Neuronal stem cell (in vitro differentiated cells): ENCODE results near the gene KLK13.

Experiments
- DNase-seq: peaks from one replicate; pipeline ENCODE4 v3.0.0-alpha.2; 2013; ENCODE audit warnings: low spot score
- H2AFZ ChIP-seq: one replicate; pipeline ENCODE4 v1.6.1; 2013; ENCODE audit warnings: mild to moderate bottlenecking, low read length, inconsistent platforms
- H2AK5ac ChIP-seq: 2 replicates; pipeline ENCODE4 v1.6.1; 2013; ENCODE audit warnings: low read depth, mild to moderate bottlenecking, inconsistent platforms, low read length, moderate library complexity, mixed read lengths
- H2BK120ac ChIP-seq: 2 replicates; pipeline ENCODE4 v1.6.1; 2013; ENCODE audit warnings: low read depth, mild to moderate bottlenecking, inconsistent platforms, low read length, moderate library complexity, mixed read lengths
- H2BK12ac ChIP-seq: one replicate; pipeline ENCODE4 v1.6.1; 2013; ENCODE audit warnings: low read length, inconsistent platforms
- H2BK15ac ChIP-seq: 2 replicates; pipeline ENCODE4 v1.6.1; 2013; ENCODE audit warnings: mild to moderate bottlenecking, low read length, inconsistent platforms, mixed read lengths
- H2BK5ac ChIP-seq: one replicate; pipeline ENCODE4 v1.6.1; 2013; ENCODE audit warnings: inconsistent platforms, mild to moderate bottlenecking, low read length, moderate library complexity
- H3K14ac ChIP-seq: one replicate; pipeline ENCODE4 v1.6.1; 2013; ENCODE audit warnings: low read length, inconsistent platforms
- H3K18ac ChIP-seq: 2 replicates; pipeline ENCODE4 v1.6.1; 2013; ENCODE audit warnings: low read length, inconsistent platforms
- H3K23ac ChIP-seq: 2 replicates; pipeline ENCODE4 v1.6.1; 2013; ENCODE audit warnings: low read depth, mild to moderate bottlenecking, mixed read lengths, low read length, inconsistent platforms; ENCODE audit not compliant: poor library complexity
- H3K27ac ChIP-seq: replicated peaks from 3 replicates; pipeline ENCODE4 v1.5.1; 2013; ENCODE audit warnings: low read length, inconsistent platforms
- H3K27me3 ChIP-seq, 3 experiments: 2 replicates each; pipeline ENCODE4 v1.6.1; 2013; ENCODE audit warnings: low read length in 3 of 3, mild to moderate bottlenecking in 2 of 3, inconsistent platforms in 1 of 3, low read depth in 1 of 3, mixed read lengths in 1 of 3, moderate library complexity in 1 of 3; ENCODE audit not compliant: control insufficient read depth in 3 of 3, insufficient read depth in 3 of 3
- H3K36me3 ChIP-seq, 2 donors: replicated peaks in 1 of 2; 2 replicates each; pipeline ENCODE4 v1.6.1; 2013; ENCODE audit warnings: low read length in 2 of 2; ENCODE audit not compliant: control insufficient read depth in 2 of 2, insufficient read depth in 2 of 2
- H3K4ac ChIP-seq: 2 replicates; pipeline ENCODE4 v1.6.1; 2013; ENCODE audit warnings: inconsistent platforms, mild to moderate bottlenecking, low read length, moderate library complexity
- H3K4me1 ChIP-seq, 2 donors: 1 replicate in 1 of 2; 2 replicates in 1 of 2; pipeline ENCODE4 v1.6.1; 2013; ENCODE audit warnings: low read length in 2 of 2, low read depth in 1 of 2; ENCODE audit not compliant: control insufficient read depth in 2 of 2, insufficient read depth in 1 of 2
- H3K4me2 ChIP-seq: one replicate; pipeline ENCODE4 v1.6.1; 2013; ENCODE audit warnings: mild to moderate bottlenecking, low read length, inconsistent platforms; ENCODE audit not compliant: insufficient read depth, poor library complexity, severe bottlenecking
- H3K4me3 ChIP-seq, 2 donors: 2 replicates each; pipeline ENCODE4 v1.5.1; 2013; ENCODE audit warnings: low read length in 2 of 2, mild to moderate bottlenecking in 2 of 2, inconsistent platforms in 1 of 2, moderate library complexity in 1 of 2
- H3K79me1 ChIP-seq: one replicate; pipeline ENCODE4 v1.6.1; 2013; ENCODE audit warnings: low read depth, mild to moderate bottlenecking, inconsistent platforms, low read length, moderate library complexity
- H3K9ac ChIP-seq: one replicate; pipeline ENCODE4 v1.6.1; 2013; ENCODE audit warnings: mild to moderate bottlenecking, low read depth, low read length, inconsistent platforms; ENCODE audit not compliant: poor library complexity
- H3K9me3 ChIP-seq, 2 donors: replicated peaks in 1 of 2; 2 replicates each; pipeline versions ENCODE3 to v1.6.1; 2013; ENCODE audit warnings: low read length in 2 of 2, mild to moderate bottlenecking in 2 of 2, inconsistent platforms in 1 of 2, low read depth in 1 of 2, mixed read lengths in 1 of 2, moderate library complexity in 1 of 2; ENCODE audit not compliant: control insufficient read depth in 2 of 2, insufficient read depth in 1 of 2
- H4K8ac ChIP-seq: one replicate; pipeline ENCODE4 v1.6.1; 2013; ENCODE audit warnings: low read depth, mild to moderate bottlenecking, inconsistent platforms, low read length, moderate library complexity
- H4K91ac ChIP-seq: one replicate; pipeline ENCODE4 v1.6.1; 2013; ENCODE audit warnings: low read length, low read depth, mild to moderate bottlenecking, inconsistent platforms; ENCODE audit not compliant: poor library complexity
- WGBS, 2 donors: extraction: QIAGEN DNeasy Blood & Tissue Kit; methylation state at CpG; one replicate each; pipeline ENCODE4 v1.1.7; 2013; ENCODE audit warnings: missing lambda C conversion rate in 2 of 2, mixed read lengths in 1 of 2; ENCODE audit not compliant: insufficient read length in 2 of 2, insufficient replicate concordance in 1 of 2; ENCODE audit errors: extremely low coverage in 2 of 2; 5-methylcytosine and 5-hydroxymethylcytosine counted together

Gene KLK13

GRCh38 chr19:51091895-51092873, 27.3 kb upstream of the KLK13 start:
- Histone ChIP-seq H4K8ac (no peak overlapping the region), H3K4me1 (no peaks in the 10 kb centered on the region), H3K79me1 (no peaks in the 10 kb centered on the region), H2AFZ (no peak overlapping the region), H3K4me3 (no peak overlapping the region), H3K23ac (no peak overlapping the region), H3K9ac (no peak overlapping the region), H3K9me3 (no peaks in the 10 kb centered on the region), H2AK5ac (no peak overlapping the region), H3K14ac (no peak overlapping the region), H3K27me3 (peaks cover 0 to 3% (median 0%) of the 10 kb centered on the region in 3 experiments), H3K4ac (no peak overlapping the region), H3K18ac (no peak overlapping the region), H2BK15ac (no peak overlapping the region), H2BK12ac (no peak overlapping the region), H3K4me2 (no peak overlapping the region), H2BK5ac (no peak overlapping the region), H3K36me3 (no peaks in the 10 kb centered on the region), H2BK120ac (no peak overlapping the region), H3K27ac (no peak overlapping the region), H4K91ac (no peak overlapping the region)
- WGBS, 2 donors, result no CpG with 5 or more reads among the region's 16 CpGs
- no peak for DNase-seq

GRCh38 chr19:51091126-51091525, 26.2 kb upstream of the KLK13 start:
- Histone ChIP-seq H3K4me2 (no peak overlapping the region), H3K36me3 (no peaks in the 10 kb centered on the region), H3K4ac (no peak overlapping the region), H3K79me1 (no peaks in the 10 kb centered on the region), H3K14ac (no peak overlapping the region), H3K9ac (no peak overlapping the region), H3K4me1 (no peaks in the 10 kb centered on the region), H2BK12ac (no peak overlapping the region), H3K27ac (no peak overlapping the region), H4K91ac (no peak overlapping the region), H3K9me3 (no peaks in the 10 kb centered on the region), H2BK5ac (no peak overlapping the region), H2AK5ac (no peak overlapping the region), H2BK120ac (no peak overlapping the region), H3K23ac (no peak overlapping the region), H3K27me3 (peaks cover 0 to 9% (median 0%) of the 10 kb centered on the region in 3 experiments), H2BK15ac (no peak overlapping the region), H2AFZ (no peak overlapping the region), H3K18ac (no peak overlapping the region), H4K8ac (no peak overlapping the region), H3K4me3 (no peak overlapping the region)
- no peak for DNase-seq
- no CpG with 5 or more reads among the region's 10 CpGs for WGBS, 2 donors

- H3K27ac ChIP-seq, result no peak overlapping the region
- no CpG with 5 or more reads among the region's 8 CpGs for WGBS, 2 donors
- no peak overlapping the region for H2BK5ac ChIP-seq
Measured at GRCh38 chr19:51090471-51090870, 25.6 kb upstream of the KLK13 start.

GRCh38 chr19:51089786-51090185, 24.9 kb upstream of the KLK13 start:
- H3K27me3 ChIP-seq, result peaks cover 0 to 17% (median 0%) of the 10 kb centered on the region in 3 experiments
- H2AK5ac ChIP-seq, result no peak overlapping the region
- no peaks in the 10 kb centered on the region for H3K9me3 ChIP-seq
- no peaks in the 10 kb centered on the region for H3K4me1 ChIP-seq
- H3K27ac ChIP-seq, result no peak overlapping the region
- H3K4me3 ChIP-seq, result no peak overlapping the region
- no peak overlapping the region for H4K8ac ChIP-seq
- no peak overlapping the region for H2BK15ac ChIP-seq
- H2AFZ ChIP-seq, result no peak overlapping the region
- H3K23ac ChIP-seq, result no peak overlapping the region
- H3K79me1 ChIP-seq, result no peaks in the 10 kb centered on the region
- H2BK12ac ChIP-seq, result no peak overlapping the region
- no peaks in the 10 kb centered on the region for H3K36me3 ChIP-seq
- H3K9ac ChIP-seq, result no peak overlapping the region
- no peak overlapping the region for H3K4me2 ChIP-seq
- no peak overlapping the region for H3K4ac ChIP-seq
- DNase-seq, result no peak
- H3K18ac ChIP-seq, result no peak overlapping the region
- H2BK5ac ChIP-seq, result no peak overlapping the region
- H3K14ac ChIP-seq, result no peak overlapping the region
- no CpG with 5 or more reads among the region's 17 CpGs for WGBS, 2 donors
- H4K91ac ChIP-seq, result no peak overlapping the region
- H2BK120ac ChIP-seq, result no peak overlapping the region

More at GRCh38 chr19:51090471-51090870, 25.6 kb upstream of the KLK13 start:
- Histone ChIP-seq H3K18ac (no peak overlapping the region), H3K14ac (no peak overlapping the region), H4K91ac (no peak overlapping the region), H3K9ac (no peak overlapping the region), H3K27me3 (peaks cover 0 to 12% (median 0%) of the 10 kb centered on the region in 3 experiments), H2AFZ (no peak overlapping the region), H2BK12ac (no peak overlapping the region), H2BK120ac (no peak overlapping the region), H3K4me2 (no peak overlapping the region), H3K79me1 (no peaks in the 10 kb centered on the region), H3K23ac (no peak overlapping the region), H3K36me3 (no peaks in the 10 kb centered on the region), H3K4ac (no peak overlapping the region), H3K9me3 (no peaks in the 10 kb centered on the region), H3K4me1 (no peaks in the 10 kb centered on the region), H2BK15ac (no peak overlapping the region), H3K4me3 (no peak overlapping the region), H2AK5ac (no peak overlapping the region), H4K8ac (no peak overlapping the region)
- DNase-seq, result no peak
